Endodermal cell (in vitro differentiated cells): Measurements from ENCODE around the gene TXK. TPM values are rescaled to one million over a fixed set of nuclear protein-coding genes. Genes with fewer than 3 reads are reported as not detected.

Source experiments
- DNase-seq: peaks from one replicate; pipeline ENCODE4 v3.0.0-alpha.2; 2017
- H3K27ac ChIP-seq: 2 replicates; pipeline ENCODE4 v1.5.1; 2013; ENCODE audit warnings: mild to moderate bottlenecking, low read depth, low read length, moderate library complexity
- H3K27me3 ChIP-seq: 2 replicates; pipeline ENCODE4 v1.6.1; 2013; ENCODE audit warnings: mild to moderate bottlenecking, low read length, moderate library complexity; ENCODE audit not compliant: insufficient read depth, control insufficient read depth, poor library complexity, severe bottlenecking
- H3K36me3 ChIP-seq: 2 replicates; pipeline ENCODE4 v1.7.0; 2013; ENCODE audit warnings: mild to moderate bottlenecking, low read length, moderate library complexity; ENCODE audit not compliant: control insufficient read depth, insufficient read depth
- H3K4me1 ChIP-seq: one replicate; pipeline ENCODE4 v1.7.0; 2013; ENCODE audit warnings: low read length; ENCODE audit not compliant: control insufficient read depth, insufficient read depth
- H3K4me3 ChIP-seq: 2 replicates; pipeline ENCODE4 v1.5.1; 2013; ENCODE audit warnings: mild to moderate bottlenecking, low read length, moderate library complexity
- H3K9ac ChIP-seq: 2 replicates; pipeline ENCODE4 v1.6.1; 2013; ENCODE audit warnings: mild to moderate bottlenecking, low read length, moderate library complexity; ENCODE audit not compliant: poor library complexity, severe bottlenecking; ENCODE audit errors: extremely low read depth
- H3K9me3 ChIP-seq: 2 replicates; pipeline ENCODE4 v1.6.1; 2013; ENCODE audit warnings: mild to moderate bottlenecking, low read length, moderate library complexity; ENCODE audit not compliant: control insufficient read depth
- H3K27ac Mint-ChIP-seq: 2 replicates; pipeline ENCODE4 v1.8.0; 2020; ENCODE audit warnings: mixed read lengths
- H3K27me3 Mint-ChIP-seq: 2 replicates; pipeline ENCODE4 v1.8.0; 2021; ENCODE audit warnings: mild to moderate bottlenecking, mixed read lengths; ENCODE audit not compliant: insufficient read depth
- H3K36me3 Mint-ChIP-seq: 2 replicates; pipeline ENCODE4 v1.8.0; 2020; ENCODE audit warnings: low read depth, mixed read lengths
- H3K4me1 Mint-ChIP-seq: 2 replicates; pipeline ENCODE4 v1.8.0; 2020; ENCODE audit warnings: mixed read lengths
- H3K4me3 Mint-ChIP-seq: 2 replicates; pipeline ENCODE4 v1.8.0; 2020; ENCODE audit warnings: mild to moderate bottlenecking, moderate library complexity, mixed read lengths
- H3K9me3 Mint-ChIP-seq: 2 replicates; pipeline ENCODE4 v1.8.0; 2020; ENCODE audit warnings: mild to moderate bottlenecking, mixed read lengths
- WGBS, 2 experiments: methylation state at CpG; one replicate each; pipeline versions ENCODE4 v1.1.5 to v1.1.7; 2013; ENCODE audit warnings: missing lambda C conversion rate in 2 of 2, mixed read lengths in 1 of 2; ENCODE audit not compliant: insufficient coverage in 1 of 2, insufficient read length in 1 of 2; 5-methylcytosine and 5-hydroxymethylcytosine counted together
- total RNA-seq, 2 donors: library from RNA; stranded (reverse); fragmentation: NEBNext Ultra II Directional in 1 of 2; extraction: Animal tissue kit (Norgen Biotek cat#: 25700) in 1 of 2; gene quantifications; 2 replicates in 1 of 2; 3 replicates in 1 of 2; pipeline ENCODE4 v1.2.1, GENCODE V29; 2021
- TF ChIP-seq, protein P1 (sequence below): fragments of 200-600 bp; sonication (generic); conservative IDR thresholded peaks from 2 replicates; pipeline ENCODE4 v1.5.0; 2021; ENCODE audit warnings: antibody characterized with exemption, mild to moderate bottlenecking

The TXK gene
- total RNA-seq, 2 donors from 2014 or later: 0.66 to 0.68 TPM

DNA sequence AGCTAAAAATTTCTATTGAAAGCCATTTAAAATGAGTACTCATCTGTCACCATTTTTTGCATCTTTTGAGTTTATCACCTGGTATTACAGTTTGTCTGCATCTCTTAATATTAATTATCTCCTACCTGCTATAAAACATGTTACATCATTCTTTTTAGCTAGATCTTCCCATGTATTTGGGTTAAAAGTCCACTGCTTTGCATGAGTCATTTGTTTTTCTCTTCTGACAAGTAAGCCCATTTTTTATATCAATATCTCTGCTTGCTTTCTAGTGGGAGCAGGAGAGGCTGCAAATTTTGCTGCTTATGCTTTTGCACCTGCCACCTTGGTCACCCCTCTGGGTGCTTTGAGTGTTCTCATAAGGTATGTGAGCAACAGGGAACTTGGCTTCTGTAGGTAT is 101.3 kb downstream of the TXK start:
- Mint-ChIP-seq H3K4me3 (no peak overlapping the region), H3K27me3 (no peaks in the 10 kb centered on the region), H3K4me1 (peaks cover 31% of the 10 kb centered on the region), H3K9me3 (no peaks in the 10 kb centered on the region), H3K36me3 (peaks cover 12% of the 10 kb centered on the region), H3K27ac (no peak overlapping the region)
- Histone ChIP-seq H3K9ac (no peak overlapping the region), H3K27ac (no peak overlapping the region), H3K9me3 (no peaks in the 10 kb centered on the region), H3K4me3 (peak overlapping the region; percentile 12), H3K27me3 (no peaks in the 10 kb centered on the region), H3K4me1 (peaks cover 11% of the 10 kb centered on the region), H3K36me3 (peaks cover 6% of the 10 kb centered on the region)
- TF ChIP-seq, protein P1, sequence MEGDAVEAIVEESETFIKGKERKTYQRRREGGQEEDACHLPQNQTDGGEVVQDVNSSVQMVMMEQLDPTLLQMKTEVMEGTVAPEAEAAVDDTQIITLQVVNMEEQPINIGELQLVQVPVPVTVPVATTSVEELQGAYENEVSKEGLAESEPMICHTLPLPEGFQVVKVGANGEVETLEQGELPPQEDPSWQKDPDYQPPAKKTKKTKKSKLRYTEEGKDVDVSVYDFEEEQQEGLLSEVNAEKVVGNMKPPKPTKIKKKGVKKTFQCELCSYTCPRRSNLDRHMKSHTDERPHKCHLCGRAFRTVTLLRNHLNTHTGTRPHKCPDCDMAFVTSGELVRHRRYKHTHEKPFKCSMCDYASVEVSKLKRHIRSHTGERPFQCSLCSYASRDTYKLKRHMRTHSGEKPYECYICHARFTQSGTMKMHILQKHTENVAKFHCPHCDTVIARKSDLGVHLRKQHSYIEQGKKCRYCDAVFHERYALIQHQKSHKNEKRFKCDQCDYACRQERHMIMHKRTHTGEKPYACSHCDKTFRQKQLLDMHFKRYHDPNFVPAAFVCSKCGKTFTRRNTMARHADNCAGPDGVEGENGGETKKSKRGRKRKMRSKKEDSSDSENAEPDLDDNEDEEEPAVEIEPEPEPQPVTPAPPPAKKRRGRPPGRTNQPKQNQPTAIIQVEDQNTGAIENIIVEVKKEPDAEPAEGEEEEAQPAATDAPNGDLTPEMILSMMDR: no peak
- no peak for DNase-seq

DNA sequence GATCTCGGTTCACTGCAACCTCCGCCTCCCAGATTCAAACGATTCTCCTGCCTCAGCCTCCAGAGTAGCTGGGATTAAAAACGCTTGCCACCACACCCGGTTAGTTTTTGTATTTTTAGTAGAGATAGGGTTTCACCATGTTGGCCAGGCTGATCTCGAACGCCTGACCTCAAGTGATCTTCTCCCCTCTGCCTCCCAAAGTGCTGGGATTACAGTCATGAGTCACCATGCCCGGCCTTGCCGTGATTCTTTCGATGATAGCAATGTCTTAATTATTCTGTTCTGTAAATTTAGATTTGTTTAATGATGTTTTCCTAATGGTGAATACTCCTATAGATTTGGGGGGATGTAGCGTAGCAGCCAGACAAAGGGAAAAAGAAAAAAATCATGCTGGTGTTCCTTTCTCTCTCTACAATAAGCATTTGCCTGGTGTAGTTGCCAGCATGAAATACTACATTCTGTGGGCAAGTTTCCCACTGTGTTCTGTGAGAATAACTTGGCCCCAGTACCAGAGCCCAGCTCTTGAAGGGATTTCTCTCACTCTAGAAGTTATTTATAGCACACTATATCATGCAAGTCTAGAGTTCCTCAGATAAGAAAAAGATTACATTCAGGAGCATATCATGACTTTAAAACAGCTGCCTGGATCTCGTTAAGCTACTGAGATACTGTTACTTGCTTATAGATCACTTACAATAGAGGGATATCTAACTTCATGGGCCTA is 102.1 kb downstream of the TXK start:
- Histone ChIP-seq H3K9me3 (no peaks in the 10 kb centered on the region), H3K4me3 (peak overlapping the region; percentile 12), H3K4me1 (peaks cover 11% of the 10 kb centered on the region), H3K36me3 (peaks cover 14% of the 10 kb centered on the region), H3K9ac (no peak overlapping the region), H3K27ac (no peak overlapping the region), H3K27me3 (no peaks in the 10 kb centered on the region)
- DNase-seq: no peak
- H3K4me3 Mint-ChIP-seq: no peak overlapping the region
- WGBS, 2 experiments: 86 to 89% methylated on average over 10 to 12 of the region's 12 CpGs
- TF ChIP-seq, protein P1: no peak
- no peaks in the 10 kb centered on the region for H3K9me3 Mint-ChIP-seq
- H3K27me3 Mint-ChIP-seq: no peaks in the 10 kb centered on the region
- peaks cover 31% of the 10 kb centered on the region for H3K4me1 Mint-ChIP-seq
- H3K36me3 Mint-ChIP-seq: peaks cover 13% of the 10 kb centered on the region
- H3K27ac Mint-ChIP-seq: no peak overlapping the region

DNA sequence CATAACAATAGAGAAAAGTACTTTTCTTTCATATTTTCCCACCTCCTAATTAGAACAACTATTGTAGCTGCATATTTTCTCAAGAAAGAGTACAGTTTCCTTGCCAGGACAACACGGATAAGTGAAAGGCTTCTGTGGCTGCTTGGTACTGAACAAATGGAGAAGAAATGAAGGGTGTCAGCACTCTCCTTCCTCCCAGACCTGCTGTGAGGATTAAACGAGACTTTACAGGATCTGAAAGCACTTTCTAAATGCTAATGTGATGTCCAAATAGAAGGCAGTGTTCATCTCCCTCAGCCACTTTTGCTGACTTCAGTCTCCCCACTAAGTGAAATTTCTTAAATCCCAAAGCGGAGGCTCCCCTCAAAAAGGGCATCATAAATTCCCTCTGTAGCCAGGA is 103.6 kb downstream of the TXK start:
- Histone ChIP-seq H3K9me3 (no peaks in the 10 kb centered on the region), H3K27ac (no peak overlapping the region), H3K9ac (no peak overlapping the region), H3K4me1 (peaks cover 11% of the 10 kb centered on the region), H3K4me3 (no peak overlapping the region), H3K36me3 (peaks cover 18% of the 10 kb centered on the region), H3K27me3 (no peaks in the 10 kb centered on the region)
- Mint-ChIP-seq H3K9me3 (no peaks in the 10 kb centered on the region), H3K36me3 (peaks cover 11% of the 10 kb centered on the region), H3K4me1 (peaks cover 31% of the 10 kb centered on the region), H3K27me3 (no peaks in the 10 kb centered on the region), H3K4me3 (no peak overlapping the region), H3K27ac (no peak overlapping the region)
- DNase-seq: no peak
- TF ChIP-seq, protein P1: no peak
- WGBS, 2 experiments: 0 to 49% methylated on average over 1 to 3 of the region's 3 CpGs
